Sigmoid colon (tissue), 7 donors: ENCODE data around the gene SLC16A1. TPM values are rescaled to one million over a fixed set of nuclear protein-coding genes. Genes with fewer than 3 reads are reported as not detected.

Experiments used
- DNase-seq: peaks from one replicate; pipeline ENCODE4 v3.0.0-alpha.2; 2019
- H3K27ac ChIP-seq, 4 donors: fragments of 200-600 bp; sonication (generic); one replicate each; pipeline ENCODE4 v1.5.1; 2016 to 2019; ENCODE audit warnings: mild to moderate bottlenecking in 1 of 4
- H3K27me3 ChIP-seq, 3 donors: fragments of 200-600 bp; sonication (generic); one replicate each; pipeline ENCODE4 v1.5.1; 2019; ENCODE audit warnings: mild to moderate bottlenecking in 1 of 3
- H3K36me3 ChIP-seq, 4 donors: fragments of 200-600 bp; sonication (generic); one replicate each; pipeline ENCODE4 v1.5.1; 2016 to 2019
- H3K4me1 ChIP-seq, 4 donors: fragments of 200-600 bp; sonication (generic); one replicate each; pipeline ENCODE4 v1.5.1; 2017 to 2019
- H3K4me3 ChIP-seq, 4 donors: fragments of 200-600 bp; sonication (generic); one replicate each; pipeline ENCODE4 v1.5.1; 2017 to 2019; ENCODE audit warnings: mild to moderate bottlenecking in 2 of 4, moderate library complexity in 1 of 4
- H3K9me3 ChIP-seq, 4 donors: fragments of 200-600 bp in 3 of 4; sonication (generic) in 3 of 4; one replicate each; pipeline versions ENCODE4 v1.5.1 to v1.6.1; 2013 to 2019
- CTCF ChIP-seq, 4 experiments: fragments of 450-650 bp in 3 of 4; fragments of 200-600 bp in 1 of 4; IDR thresholded peaks; one replicate each; pipeline ENCODE4 v1.5.1; 2016 to 2019; ENCODE audit warnings: antibody characterized with exemption in 4 of 4, mild to moderate bottlenecking in 3 of 4, moderate library complexity in 2 of 4
- EP300 ChIP-seq, 4 donors: sonication (generic); formaldehyde crosslinking; IDR thresholded peaks; one replicate each; pipeline ENCODE4 v1.6.1; 2017; ENCODE audit warnings: antibody characterized with exemption in 4 of 4
- POLR2A ChIP-seq, 2 donors: fragments of 450-650 bp; IDR thresholded peaks; one replicate each; pipeline ENCODE4 v1.6.1; 2016; ENCODE audit warnings: antibody characterized with exemption in 2 of 2, mild to moderate bottlenecking in 2 of 2, moderate library complexity in 2 of 2
- POLR2AphosphoS5 ChIP-seq, 4 donors: sonication (generic); formaldehyde crosslinking; IDR thresholded peaks; one replicate each; pipeline ENCODE4 v1.6.1; 2017; ENCODE audit warnings: antibody characterized with exemption in 4 of 4
- WGBS, 2 donors: extraction: QIAGEN DNeasy Blood & Tissue Kit; methylation state at CpG; one replicate each; pipeline ENCODE4 v1.1.7; 2013; 5-methylcytosine and 5-hydroxymethylcytosine counted together
- intact Hi-C: fragments of 100-400 bp; cut with DNase I; formaldehyde crosslinking; loops from one replicate; pipeline ENCODE4 v1.15.1; 2023
- polyA plus RNA-seq, 3 donors: library from polyadenylated mRNA; stranded (reverse); fragments of 200-250 nt; gene quantifications; one replicate each; pipeline ENCODE4 v1.2.3, GENCODE V29; 2013
- total RNA-seq, 4 donors: library from RNA; depleted of rRNA; stranded (reverse); fragments of >200 nt; gene quantifications; one replicate each; pipeline ENCODE4 v1.1.0, GENCODE V29; 2016
- donor health status: healthy with polysubstance abuse.
- donor health status: Bipolar disorder and iron deficiency.
- donor health status: healthy.

Gene SLC16A1
- total and polyA plus RNA-seq, 7 donors = 10.8 to 80.5 (median 48.7) TPM

GRCh38 chr1:112902221-112902620, 53.8 kb downstream of the SLC16A1 start:
- H3K4me3 ChIP-seq = no peak overlapping the region
- H3K27me3 ChIP-seq = no peaks in the 10 kb centered on the region
- no peak for DNase-seq
- H3K4me1 ChIP-seq = peaks cover 0 to 8% (median 0%) of the 10 kb centered on the region in 4 donors
- no peak for TF ChIP-seq EP300 (IDR thresholded peaks at IDR 0.05)
- TF ChIP-seq POLR2A (IDR thresholded peaks at IDR 0.05) = no peak
- no peak for TF ChIP-seq POLR2AphosphoS5 (IDR thresholded peaks at IDR 0.05)
- TF ChIP-seq CTCF (IDR thresholded peaks at IDR 0.05) = no peak
- no peak overlapping the region for H3K27ac ChIP-seq
- no peaks in the 10 kb centered on the region for H3K36me3 ChIP-seq
- no peaks in the 10 kb centered on the region for H3K9me3 ChIP-seq
- intact Hi-C loops = no loop called here

- WGBS, 2 donors = 76 to 91% methylated on average over 2 of the region's 2 CpGs
Measured at GRCh38 chr1:112901387-112901786, 54.6 kb downstream of the SLC16A1 start.

GRCh38 chr1:112896783-112897182, 59.2 kb downstream of the SLC16A1 start:
- DNase-seq = no peak
- no peaks in the 10 kb centered on the region for H3K27me3 ChIP-seq
- no peak overlapping the region for H3K4me3 ChIP-seq
- H3K4me1 ChIP-seq = no peaks in the 10 kb centered on the region
- TF ChIP-seq CTCF (IDR thresholded peaks at IDR 0.05) (no peak), POLR2A (IDR thresholded peaks at IDR 0.05) (no peak), EP300 (IDR thresholded peaks at IDR 0.05) (no peak), POLR2AphosphoS5 (IDR thresholded peaks at IDR 0.05) (no peak)
- H3K9me3 ChIP-seq = peaks cover 0 to 5% (median 2%) of the 10 kb centered on the region in 4 donors
- H3K36me3 ChIP-seq = no peaks in the 10 kb centered on the region
- intact Hi-C loops = no loop called here
- H3K27ac ChIP-seq = no peak overlapping the region

More at GRCh38 chr1:112901387-112901786, 54.6 kb downstream of the SLC16A1 start:
- Histone ChIP-seq H3K4me3 (no peak overlapping the region), H3K4me1 (peaks cover 0 to 8% (median 0%) of the 10 kb centered on the region in 4 donors), H3K27me3 (no peaks in the 10 kb centered on the region), H3K9me3 (peaks cover 0 to 2% (median under 1%) of the 10 kb centered on the region in 4 donors), H3K27ac (no peak overlapping the region), H3K36me3 (no peaks in the 10 kb centered on the region)
- intact Hi-C loops = no loop called here
- DNase-seq = no peak
- TF ChIP-seq POLR2A (IDR thresholded peaks at IDR 0.05) = no peak
- TF ChIP-seq EP300 (IDR thresholded peaks at IDR 0.05) = no peak
- no peak for TF ChIP-seq POLR2AphosphoS5 (IDR thresholded peaks at IDR 0.05)
- TF ChIP-seq CTCF (IDR thresholded peaks at IDR 0.05) = no peak

- DNase-seq = no peak
- Histone ChIP-seq H3K9me3 (peaks cover 0 to 5% (median 2%) of the 10 kb centered on the region in 4 donors), H3K4me1 (no peaks in the 10 kb centered on the region), H3K4me3 (no peak overlapping the region), H3K27ac (no peak overlapping the region), H3K27me3 (no peaks in the 10 kb centered on the region), H3K36me3 (no peaks in the 10 kb centered on the region)
- intact Hi-C loops = no loop called here
- 97% methylated on average over 35 of the region's 35 CpGs for WGBS, 2 donors
- no peak for TF ChIP-seq POLR2A (IDR thresholded peaks at IDR 0.05)
- no peak for TF ChIP-seq CTCF (IDR thresholded peaks at IDR 0.05)
- no peak for TF ChIP-seq POLR2AphosphoS5 (IDR thresholded peaks at IDR 0.05)
- no peak for TF ChIP-seq EP300 (IDR thresholded peaks at IDR 0.05)
Measured at GRCh38 chr1:112894561-112895011, 61.4 kb downstream of the SLC16A1 start.

- Histone ChIP-seq H3K36me3 (no peaks in the 10 kb centered on the region), H3K27me3 (no peaks in the 10 kb centered on the region), H3K4me1 (no peaks in the 10 kb centered on the region), H3K27ac (no peak overlapping the region), H3K4me3 (no peak overlapping the region), H3K9me3 (peaks cover 0 to 5% (median 2%) of the 10 kb centered on the region in 4 donors)
- intact Hi-C loops = no loop called here
- TF ChIP-seq EP300 (IDR thresholded peaks at IDR 0.05) (no peak), POLR2AphosphoS5 (IDR thresholded peaks at IDR 0.05) (no peak)
- 96 to 97% methylated on average over 3 of the region's 3 CpGs for WGBS, 2 donors
- no peak for DNase-seq
Measured at GRCh38 chr1:112894010-112894292, 62.0 kb downstream of the SLC16A1 start.
